GM15510 (cell line): ENCODE measurements around the gene ZFYVE9.

Experiments
- POLR2A ChIP-seq: IDR thresholded peaks from 3 replicates; pipeline ENCODE4 v1.6.1; 2011; ENCODE audit warnings: borderline replicate concordance; ENCODE audit not compliant: insufficient read length; ENCODE audit errors: extremely low read depth

The ZFYVE9 gene

DNA sequence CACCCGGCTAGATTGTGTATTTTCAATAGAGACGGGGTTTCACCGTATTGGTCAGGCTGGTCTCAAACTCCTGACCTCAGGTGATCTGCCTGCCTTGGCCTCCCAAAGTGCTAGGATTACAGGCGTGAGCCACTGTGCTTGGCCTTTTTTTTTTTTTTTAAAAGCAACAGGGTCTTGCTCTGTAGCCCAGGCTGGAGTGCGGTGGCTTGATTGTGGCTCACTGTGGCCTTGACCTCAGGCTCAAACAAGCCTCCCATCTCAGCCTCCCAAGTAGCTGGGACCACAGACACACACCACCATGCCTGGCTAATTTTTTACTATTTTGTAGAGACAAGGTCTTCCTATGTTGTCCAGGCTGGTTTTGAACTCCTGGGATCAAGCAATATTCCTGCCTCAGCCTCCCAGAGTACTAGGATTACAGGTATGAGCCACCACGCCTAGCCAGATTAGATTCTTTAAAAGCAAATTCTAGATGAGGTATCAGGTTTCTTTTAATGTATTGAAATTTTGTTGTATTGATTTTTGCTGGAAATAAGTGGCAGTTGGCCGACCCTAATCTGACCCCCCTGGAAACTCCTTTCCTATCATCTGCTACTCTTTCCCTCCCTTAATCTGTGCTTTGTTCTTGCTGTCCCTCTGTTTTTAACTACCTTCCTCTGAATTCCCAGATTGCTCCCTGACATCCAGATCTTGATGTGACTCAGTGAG is 26.6 kb downstream of the ZFYVE9 start:
- TF ChIP-seq POLR2A = no peak

DNA sequence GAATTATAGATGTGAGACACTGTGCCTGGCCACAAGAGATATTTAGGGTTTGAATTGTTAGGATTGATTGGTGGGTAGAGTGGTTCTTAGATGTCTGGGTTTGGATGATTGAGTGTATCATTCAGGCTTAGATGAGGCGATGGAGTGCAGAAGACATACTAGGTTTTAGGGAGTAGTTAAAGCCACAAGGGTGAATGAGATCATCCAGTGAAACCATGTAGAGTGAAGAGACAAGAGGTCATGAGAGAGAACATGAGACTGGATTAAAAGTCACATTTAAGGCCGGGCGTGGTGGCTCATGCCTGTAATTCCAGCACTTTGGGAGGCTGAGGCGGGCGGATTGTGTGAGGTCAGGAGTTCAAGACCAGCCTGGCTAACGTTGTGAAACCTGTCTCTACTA is 37.2 kb downstream of the ZFYVE9 start:
- TF ChIP-seq POLR2A = no peak

DNA sequence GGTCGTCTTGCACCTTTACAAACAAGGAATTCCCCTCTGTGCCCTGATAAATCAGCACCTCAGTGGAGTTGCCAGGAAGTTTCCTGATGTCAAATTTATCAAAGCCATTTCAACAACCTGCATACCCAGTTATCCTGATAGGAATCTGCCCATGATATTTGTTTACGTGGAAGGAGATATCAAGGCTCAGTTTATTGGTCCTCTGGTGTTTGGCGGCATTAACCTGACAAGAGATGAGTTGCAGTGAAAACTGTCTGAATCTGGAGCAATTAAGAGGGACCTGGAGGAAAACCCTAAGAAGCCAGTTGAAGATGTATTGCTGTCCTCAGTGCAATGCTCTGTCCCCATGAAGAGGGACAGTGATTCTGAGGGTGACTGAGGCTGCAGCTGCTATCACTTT is 38.3 kb downstream of the ZFYVE9 start:
- no peak for TF ChIP-seq POLR2A

DNA sequence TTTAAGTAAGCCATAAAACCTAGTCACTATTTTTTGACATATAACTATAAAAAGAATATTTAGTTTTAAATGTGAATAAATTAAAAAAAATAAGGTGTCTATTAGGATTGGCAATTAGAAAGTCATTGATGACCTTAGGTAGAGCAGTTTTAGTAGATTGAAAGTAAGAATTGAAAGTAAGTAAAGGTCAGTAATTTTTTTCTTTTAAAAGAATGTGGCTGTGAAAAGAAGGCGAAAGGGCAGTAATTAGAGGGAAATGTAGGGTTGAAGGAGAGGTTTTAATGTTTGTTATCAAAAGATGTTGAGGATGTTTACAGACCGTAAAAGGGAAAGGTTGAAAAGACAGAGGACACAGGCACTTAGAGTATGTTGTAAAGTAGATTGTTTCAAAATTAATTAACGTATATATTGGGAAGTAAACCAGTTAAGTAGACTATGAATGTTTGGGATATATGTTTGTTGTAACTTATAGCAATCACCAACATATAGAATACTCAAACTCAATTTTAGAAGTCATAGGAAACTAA is 41.0 kb downstream of the ZFYVE9 start:
- no peak for TF ChIP-seq POLR2A

DNA sequence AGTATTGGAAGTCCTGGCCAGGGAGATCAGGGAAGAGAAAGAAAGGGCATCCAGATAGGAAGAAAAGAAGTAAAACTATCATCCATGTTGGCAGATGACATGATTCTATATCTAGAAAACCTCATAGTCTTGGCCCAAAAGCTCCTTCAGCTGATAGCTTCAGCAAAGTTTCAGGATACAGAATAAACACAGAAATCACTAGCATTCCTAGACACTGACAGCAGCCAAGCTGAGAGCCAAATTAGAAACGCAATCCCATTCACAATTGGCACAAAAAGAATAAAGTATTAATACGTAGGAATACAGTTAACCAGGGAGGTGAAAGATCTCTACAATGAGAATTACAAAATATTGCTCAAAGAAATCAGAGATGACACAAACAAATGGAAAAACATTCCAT is 44.6 kb downstream of the ZFYVE9 start:
- TF ChIP-seq POLR2A = no peak

DNA sequence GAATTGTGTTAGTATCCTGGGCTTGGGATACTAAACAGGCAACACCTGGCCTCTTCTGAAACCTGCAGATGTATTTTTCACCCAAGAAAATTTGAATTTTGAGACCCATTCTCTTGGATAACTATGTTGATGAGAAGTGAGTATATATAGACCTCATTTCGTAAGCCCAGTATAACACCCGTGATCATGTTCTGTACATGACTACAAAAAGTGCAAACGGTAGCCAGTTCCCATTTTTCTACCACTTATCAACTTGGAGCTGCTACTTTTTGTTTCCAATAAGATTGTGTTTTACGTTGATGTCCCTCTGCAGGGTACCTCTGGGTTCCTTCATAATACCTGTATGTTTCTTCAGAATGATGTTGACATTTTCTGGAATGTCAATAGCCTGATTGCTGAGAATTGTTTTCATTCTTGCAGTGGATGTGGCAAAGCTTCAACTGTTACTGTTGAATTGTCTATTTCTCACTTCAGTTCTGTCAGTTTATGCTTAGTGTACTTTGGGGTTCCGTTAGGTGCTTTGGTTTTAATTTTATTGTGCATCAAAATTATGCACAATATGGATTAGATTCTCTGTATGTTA is 48.1 kb downstream of the ZFYVE9 start:
- TF ChIP-seq POLR2A = no peak

DNA sequence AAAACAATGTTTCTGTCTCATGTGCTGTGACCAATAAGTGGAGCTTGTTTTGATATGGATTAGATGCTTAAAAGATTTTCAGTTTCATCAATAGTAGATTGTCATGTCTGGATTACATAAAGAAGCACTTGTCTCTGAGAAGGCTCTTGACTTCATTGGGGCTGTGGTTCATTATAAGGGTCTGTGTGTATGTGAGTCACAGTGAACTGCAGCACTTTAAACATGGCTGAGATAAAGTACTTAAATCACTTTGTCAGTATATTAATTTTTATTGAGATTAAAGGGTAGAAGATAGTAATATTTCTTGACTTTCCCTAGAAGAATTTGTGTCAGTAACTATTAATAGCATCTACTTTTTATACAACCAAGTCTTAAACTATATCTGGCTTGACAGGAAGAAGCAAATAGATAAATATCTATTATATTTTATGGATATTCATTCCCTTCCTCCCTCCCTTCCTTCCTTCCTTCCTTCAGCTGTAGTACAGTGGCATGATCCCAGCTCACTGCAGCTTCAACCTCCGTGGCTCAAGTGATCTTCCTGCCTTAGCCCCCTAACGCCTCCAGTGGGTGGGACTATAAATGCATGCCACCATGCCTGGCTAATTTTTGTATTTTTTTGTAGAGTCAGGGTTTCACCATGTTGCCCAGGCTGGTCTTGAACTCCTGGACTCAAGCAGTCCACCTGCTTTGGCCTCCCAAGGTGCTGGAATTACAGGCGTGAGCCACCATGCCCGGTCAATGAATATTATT is 48.8 kb downstream of the ZFYVE9 start:
- TF ChIP-seq POLR2A = no peak

DNA sequence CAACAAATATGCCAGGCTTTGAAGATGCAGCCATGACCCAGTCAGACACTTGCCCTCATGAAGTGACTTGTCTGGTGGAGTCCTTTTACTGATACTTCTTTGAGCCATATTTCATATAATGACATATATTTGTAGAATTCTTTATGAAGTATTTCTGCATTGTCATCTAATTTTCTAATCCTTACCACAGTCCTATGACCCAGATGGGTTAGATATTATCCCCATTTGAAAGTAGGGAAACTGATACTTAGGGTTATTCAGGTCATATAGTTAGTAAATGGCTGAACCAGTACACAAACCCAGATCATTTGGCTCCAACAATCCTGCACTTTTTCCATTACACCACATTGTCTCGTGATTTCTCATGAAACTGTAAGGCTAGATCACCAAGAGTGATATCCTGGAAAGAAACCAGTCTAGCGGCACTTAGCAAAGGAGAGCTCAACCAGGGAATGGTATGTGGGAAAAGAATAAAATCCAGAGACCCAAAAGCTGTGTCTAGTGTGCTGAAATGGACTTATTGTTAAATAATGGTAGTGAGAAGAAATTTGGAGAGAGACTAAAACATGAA is 49.6 kb downstream of the ZFYVE9 start:
- no peak for TF ChIP-seq POLR2A

DNA sequence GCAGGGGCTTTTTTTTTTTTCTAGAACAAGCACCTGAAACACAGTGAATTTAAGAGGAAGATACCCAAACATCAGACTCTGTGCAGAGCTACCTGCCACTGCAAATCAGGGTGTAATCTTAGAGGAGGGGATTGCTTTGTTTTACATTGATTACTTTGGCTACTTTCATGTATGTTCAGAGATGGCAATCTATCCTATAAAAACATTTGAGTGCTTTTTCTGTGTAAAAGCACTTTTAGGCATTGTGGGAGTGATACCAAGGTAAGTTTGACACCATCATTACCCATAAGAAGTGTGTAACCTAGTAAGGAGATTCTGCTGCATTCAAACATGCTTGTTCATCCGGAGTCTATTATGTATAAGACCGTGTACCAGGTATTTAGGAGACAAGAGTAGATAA is 50.1 kb downstream of the ZFYVE9 start:
- no peak for TF ChIP-seq POLR2A

DNA sequence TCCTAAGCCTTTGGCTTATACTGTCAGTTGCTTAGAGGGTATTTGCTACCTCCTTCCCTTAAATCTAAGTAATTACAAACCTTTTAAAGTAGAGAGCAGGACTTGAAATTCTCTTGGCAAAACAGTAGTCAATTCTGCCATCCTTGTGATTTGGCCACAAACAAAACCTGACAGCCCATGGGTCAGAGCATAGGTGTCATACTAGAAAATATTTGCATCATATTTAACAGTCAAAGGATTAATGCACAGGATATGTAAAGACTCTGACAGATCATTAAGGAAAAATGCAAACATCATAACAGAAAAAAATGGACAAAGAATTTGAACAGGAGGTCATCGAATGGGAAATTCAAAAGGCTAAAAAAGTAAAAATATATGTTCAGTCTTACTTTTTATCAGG is 50.5 kb downstream of the ZFYVE9 start:
- TF ChIP-seq POLR2A = no peak

DNA sequence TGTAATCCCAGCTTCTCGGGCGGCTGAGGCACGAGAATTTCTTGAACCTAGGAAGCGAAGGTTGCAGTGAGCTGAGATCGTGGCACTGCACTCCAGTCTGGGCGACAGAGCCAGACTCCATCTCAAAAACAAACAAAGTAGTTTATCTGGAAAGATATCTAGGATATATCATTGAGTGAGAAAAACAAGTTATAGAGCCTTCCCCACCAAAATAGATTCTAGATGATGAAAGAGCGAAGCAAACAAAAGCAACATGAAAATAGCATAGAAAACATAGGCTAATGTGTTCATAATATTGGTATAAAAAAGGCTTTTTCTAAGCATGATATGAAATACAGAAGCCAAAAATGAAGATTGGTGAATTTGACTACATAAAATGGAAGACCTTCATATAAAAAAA is 52.1 kb downstream of the ZFYVE9 start:
- TF ChIP-seq POLR2A = no peak

DNA sequence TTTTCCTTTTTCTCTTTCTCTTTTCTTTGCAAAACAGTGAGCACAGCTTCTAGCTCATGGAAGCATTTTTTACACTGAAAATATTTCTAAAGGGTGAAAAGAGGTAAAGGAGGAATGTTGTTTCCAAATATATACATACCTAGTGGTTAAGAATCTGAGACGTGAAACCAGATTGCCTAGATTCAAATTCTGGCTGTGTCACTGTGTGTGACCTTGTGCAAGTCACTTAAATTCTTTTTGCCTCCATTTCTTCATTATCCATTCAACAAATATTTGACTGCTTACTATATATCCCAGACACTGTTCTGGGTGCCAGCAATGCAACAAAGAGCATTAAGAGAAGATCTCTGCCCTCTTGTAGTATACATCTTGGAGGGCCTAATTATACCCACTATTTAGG is 53.3 kb downstream of the ZFYVE9 start:
- no peak for TF ChIP-seq POLR2A

DNA sequence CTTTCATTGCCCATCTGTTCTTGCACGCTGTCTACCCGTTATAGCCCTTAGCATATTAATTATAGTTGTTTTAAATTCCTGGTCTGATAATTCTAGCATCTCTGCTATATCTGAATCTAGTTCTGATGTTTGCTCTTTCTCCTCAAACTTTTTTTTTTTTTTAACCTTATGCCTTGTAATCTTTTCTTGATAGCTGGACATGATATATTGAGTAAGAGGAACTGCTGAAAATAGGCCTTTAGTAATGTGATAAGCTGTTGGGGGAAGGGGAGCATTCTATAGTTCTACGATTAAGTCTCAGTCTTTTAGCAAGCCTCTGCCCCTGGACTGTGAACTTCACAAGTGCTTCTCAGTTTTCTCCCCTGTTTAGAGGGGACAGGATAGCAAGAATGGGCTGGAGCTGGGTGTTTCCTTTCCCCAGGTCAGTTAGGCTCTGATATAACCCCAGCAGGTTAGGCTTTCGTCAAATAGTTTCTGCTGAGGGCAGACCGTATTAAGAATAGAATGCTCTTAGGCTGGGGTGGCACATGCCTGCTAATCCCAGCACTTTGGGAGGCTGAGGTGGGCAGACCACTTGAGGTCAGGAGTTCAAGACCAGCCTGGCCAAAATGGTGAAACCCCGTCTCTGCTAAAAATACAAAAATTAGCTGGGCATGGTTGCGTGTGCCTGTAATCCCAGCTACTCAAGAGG is 62.2 kb downstream of the ZFYVE9 start:
- TF ChIP-seq POLR2A = no peak

DNA sequence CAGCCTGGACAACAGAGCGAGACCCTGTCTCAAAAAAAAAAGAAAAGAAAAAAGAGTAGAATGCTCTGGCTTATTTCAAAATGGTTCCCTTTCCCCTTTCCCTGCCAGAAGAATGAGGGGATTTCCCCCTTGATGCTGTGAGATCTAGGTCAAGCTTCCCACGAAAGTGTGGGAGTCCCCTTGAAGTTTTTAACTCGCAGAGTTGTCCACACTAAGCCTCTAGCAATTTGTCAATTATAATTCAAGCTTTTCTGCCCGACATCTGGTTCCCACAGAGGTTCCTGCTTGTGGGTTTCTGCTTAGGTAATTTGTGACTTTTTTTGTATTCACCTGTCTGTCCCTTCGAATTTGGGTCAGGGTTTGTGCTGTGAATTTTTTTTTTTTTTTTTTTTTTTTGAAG is 62.8 kb downstream of the ZFYVE9 start:
- no peak for TF ChIP-seq POLR2A

DNA sequence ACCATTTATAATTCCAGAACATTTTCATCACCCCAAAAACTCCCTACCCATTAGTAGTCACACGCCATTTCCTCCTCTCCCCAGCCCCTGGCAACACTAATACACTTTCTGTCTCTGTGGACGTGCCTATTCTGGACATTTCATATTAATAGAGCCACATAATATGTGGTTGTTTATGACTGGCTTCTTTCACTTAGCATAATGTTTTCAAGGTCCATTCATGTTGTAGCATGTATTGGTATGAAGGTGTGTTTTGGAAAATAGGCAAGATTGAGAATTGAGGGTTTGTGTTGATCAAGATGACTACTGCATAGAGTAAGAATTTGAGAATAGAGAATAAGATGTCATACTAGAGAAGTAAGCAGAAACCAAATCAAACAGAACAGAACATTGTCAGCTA is 67.5 kb downstream of the ZFYVE9 start:
- no peak for TF ChIP-seq POLR2A

DNA sequence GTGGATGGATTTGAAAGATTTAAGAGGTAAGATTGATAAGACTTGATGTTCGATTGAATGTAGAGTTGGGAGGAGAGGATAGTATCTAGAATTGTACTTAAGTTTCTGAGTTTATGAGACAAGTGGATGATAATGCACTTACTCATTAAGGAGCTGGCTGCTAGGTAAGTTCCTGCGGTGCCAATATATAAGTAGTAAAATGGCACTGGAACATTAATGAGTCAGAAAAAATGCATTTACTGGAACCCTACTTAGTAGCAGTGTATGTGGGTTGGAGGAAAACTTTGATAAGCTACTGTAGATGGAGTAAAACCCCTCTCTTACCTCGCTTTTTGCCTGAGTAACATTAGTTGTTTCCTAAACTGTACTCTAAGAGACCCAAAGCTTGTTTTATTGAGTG is 68.2 kb downstream of the ZFYVE9 start:
- TF ChIP-seq POLR2A = no peak

DNA sequence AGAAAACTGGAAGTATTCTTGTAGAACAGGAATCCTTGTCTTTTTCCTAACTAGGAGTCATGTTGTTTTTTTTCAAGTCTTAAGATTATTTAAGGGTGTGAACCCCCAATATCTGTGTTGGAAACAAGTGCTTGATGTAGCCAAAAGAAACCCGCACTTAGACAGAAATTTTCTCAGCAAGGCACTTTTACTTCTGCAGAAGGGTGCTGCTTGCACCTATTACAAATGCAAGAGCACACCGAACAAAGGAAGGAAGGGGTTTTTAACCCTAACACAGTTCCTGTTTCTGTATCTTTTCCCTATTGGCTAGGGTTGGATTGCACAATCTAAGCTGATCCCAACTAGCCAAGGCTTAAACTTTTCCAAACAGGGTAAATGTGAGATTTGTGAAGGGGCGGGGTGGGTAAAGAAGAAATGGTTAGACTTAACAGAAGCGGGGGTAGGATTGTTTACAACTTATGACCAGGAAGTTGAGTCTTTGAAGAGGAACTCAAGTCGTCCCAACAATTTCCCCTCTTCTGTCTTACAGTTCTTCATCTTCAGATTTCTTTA is 75.1 kb downstream of the ZFYVE9 start:
- TF ChIP-seq POLR2A = no peak
